HL-60 (cell line): ENCODE results near the gene RPRM.
"Not testable (repeated sequence)": the region's sequence is repeated elsewhere in the genome, so short reads cannot be mapped to it uniquely, and the experiment has no call there.

Experiments used
- DNase-seq, 2 experiments: peaks; one replicate each; pipeline ENCODE4 v3.0.0-alpha.2; 2010 to 2020; ENCODE audit warnings: low read depth in 1 of 2, low spot score in 1 of 2
- H3K27ac ChIP-seq: fragments of 250-450 bp; sonication (Bioruptor Pico); replicated peaks from 2 replicates; pipeline ENCODE4 v1.5.1; 2020; ENCODE audit warnings: mild to moderate bottlenecking, moderate library complexity
- H3K27me3 ChIP-seq: fragments of 250-450 bp; sonication (Bioruptor Pico); 2 replicates; pipeline ENCODE4 v1.5.1; 2021; ENCODE audit warnings: mild to moderate bottlenecking, moderate library complexity; ENCODE audit not compliant: insufficient read depth, poor library complexity, severe bottlenecking
- H3K4me3 ChIP-seq: replicated peaks from 2 replicates; pipeline ENCODE4 v1.5.1; 2011; ENCODE audit warnings: mild to moderate bottlenecking, control low read depth, low read length; ENCODE audit not compliant: insufficient read depth
- GABPA ChIP-seq: IDR thresholded peaks from 2 replicates; pipeline ENCODE4 v1.6.1; 2012; ENCODE audit warnings: low read depth
- POLR2AphosphoS5 ChIP-seq: IDR thresholded peaks from 2 replicates; pipeline ENCODE4 v1.6.1; 2012; ENCODE audit warnings: low read depth
- SPI1 ChIP-seq: IDR thresholded peaks from 2 replicates; pipeline ENCODE4 v1.6.1; 2012; ENCODE audit warnings: low read depth, mild to moderate bottlenecking, borderline replicate concordance
- TF ChIP-seq, protein P1 (sequence below): IDR thresholded peaks from 2 replicates; pipeline ENCODE4 v1.6.1; 2012; ENCODE audit warnings: low read depth; ENCODE audit not compliant: insufficient replicate concordance
- TF ChIP-seq, protein P2 (sequence below): IDR thresholded peaks from one replicate; pipeline ENCODE4 v1.5.1; 2011; ENCODE audit warnings: low read length, control low read depth, inconsistent platforms; ENCODE audit not compliant: insufficient read depth

The RPRM gene

DNA sequence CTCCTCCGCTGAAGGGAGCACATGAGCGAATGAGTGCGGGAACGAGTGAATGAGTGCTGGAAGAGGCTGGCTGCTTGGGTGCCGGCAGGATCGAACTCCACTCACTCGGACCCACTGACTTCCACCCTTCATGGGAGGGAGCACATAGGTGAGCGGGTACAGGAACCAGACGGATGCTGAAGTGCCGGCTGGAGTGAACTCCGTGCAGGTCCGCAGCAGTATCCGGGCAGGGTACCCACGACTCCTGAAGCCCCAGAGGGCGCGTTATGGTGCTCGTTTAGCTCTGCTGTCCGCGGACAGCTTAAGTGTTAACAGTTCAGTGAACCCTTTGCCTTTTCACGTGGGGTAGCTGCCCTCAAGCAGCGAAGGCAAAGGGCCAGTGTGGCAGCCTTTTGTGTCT lies 23.2 kb downstream of the RPRM start:
- DNase-seq, result no peak
- Histone ChIP-seq H3K27ac (no peak overlapping the region), H3K27me3 (no peaks in the 10 kb centered on the region), H3K4me3 (no peak overlapping the region)
- TF ChIP-seq SPI1 (no peak), GABPA (no peak), POLR2AphosphoS5 (no peak)
- TF ChIP-seq, protein P1, sequence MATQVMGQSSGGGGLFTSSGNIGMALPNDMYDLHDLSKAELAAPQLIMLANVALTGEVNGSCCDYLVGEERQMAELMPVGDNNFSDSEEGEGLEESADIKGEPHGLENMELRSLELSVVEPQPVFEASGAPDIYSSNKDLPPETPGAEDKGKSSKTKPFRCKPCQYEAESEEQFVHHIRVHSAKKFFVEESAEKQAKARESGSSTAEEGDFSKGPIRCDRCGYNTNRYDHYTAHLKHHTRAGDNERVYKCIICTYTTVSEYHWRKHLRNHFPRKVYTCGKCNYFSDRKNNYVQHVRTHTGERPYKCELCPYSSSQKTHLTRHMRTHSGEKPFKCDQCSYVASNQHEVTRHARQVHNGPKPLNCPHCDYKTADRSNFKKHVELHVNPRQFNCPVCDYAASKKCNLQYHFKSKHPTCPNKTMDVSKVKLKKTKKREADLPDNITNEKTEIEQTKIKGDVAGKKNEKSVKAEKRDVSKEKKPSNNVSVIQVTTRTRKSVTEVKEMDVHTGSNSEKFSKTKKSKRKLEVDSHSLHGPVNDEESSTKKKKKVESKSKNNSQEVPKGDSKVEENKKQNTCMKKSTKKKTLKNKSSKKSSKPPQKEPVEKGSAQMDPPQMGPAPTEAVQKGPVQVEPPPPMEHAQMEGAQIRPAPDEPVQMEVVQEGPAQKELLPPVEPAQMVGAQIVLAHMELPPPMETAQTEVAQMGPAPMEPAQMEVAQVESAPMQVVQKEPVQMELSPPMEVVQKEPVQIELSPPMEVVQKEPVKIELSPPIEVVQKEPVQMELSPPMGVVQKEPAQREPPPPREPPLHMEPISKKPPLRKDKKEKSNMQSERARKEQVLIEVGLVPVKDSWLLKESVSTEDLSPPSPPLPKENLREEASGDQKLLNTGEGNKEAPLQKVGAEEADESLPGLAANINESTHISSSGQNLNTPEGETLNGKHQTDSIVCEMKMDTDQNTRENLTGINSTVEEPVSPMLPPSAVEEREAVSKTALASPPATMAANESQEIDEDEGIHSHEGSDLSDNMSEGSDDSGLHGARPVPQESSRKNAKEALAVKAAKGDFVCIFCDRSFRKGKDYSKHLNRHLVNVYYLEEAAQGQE, result no peak
- TF ChIP-seq, protein P2, sequence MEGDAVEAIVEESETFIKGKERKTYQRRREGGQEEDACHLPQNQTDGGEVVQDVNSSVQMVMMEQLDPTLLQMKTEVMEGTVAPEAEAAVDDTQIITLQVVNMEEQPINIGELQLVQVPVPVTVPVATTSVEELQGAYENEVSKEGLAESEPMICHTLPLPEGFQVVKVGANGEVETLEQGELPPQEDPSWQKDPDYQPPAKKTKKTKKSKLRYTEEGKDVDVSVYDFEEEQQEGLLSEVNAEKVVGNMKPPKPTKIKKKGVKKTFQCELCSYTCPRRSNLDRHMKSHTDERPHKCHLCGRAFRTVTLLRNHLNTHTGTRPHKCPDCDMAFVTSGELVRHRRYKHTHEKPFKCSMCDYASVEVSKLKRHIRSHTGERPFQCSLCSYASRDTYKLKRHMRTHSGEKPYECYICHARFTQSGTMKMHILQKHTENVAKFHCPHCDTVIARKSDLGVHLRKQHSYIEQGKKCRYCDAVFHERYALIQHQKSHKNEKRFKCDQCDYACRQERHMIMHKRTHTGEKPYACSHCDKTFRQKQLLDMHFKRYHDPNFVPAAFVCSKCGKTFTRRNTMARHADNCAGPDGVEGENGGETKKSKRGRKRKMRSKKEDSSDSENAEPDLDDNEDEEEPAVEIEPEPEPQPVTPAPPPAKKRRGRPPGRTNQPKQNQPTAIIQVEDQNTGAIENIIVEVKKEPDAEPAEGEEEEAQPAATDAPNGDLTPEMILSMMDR, result no peak

DNA sequence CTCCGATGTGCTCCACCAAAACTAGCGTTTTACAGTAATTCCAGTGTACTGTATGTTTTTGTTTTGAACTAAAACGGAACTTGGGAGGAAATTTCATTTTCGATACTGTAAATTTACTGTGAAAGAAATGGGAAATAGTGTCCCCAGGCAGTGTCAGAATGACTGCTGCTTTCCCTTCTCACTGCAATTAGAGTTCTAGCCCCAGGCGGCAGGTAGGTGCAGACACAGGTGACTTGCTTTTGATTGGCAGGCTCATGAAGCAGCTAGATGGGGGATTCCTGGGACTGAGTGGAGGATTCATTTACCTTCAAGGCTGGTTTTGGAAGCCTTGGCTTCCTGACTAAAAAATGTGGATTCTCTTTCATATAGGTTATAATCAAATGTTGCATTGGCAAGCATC lies 27.0 kb downstream of the RPRM start:
- no peak overlapping the region for H3K27ac ChIP-seq
- no peaks in the 10 kb centered on the region for H3K27me3 ChIP-seq
- TF ChIP-seq GABPA (no peak), POLR2AphosphoS5 (no peak), SPI1 (no peak)
- TF ChIP-seq, protein P1, result no peak
- TF ChIP-seq, protein P2, result no peak
- DNase-seq, result no peak
- H3K4me3 ChIP-seq, result no peak overlapping the region

DNA sequence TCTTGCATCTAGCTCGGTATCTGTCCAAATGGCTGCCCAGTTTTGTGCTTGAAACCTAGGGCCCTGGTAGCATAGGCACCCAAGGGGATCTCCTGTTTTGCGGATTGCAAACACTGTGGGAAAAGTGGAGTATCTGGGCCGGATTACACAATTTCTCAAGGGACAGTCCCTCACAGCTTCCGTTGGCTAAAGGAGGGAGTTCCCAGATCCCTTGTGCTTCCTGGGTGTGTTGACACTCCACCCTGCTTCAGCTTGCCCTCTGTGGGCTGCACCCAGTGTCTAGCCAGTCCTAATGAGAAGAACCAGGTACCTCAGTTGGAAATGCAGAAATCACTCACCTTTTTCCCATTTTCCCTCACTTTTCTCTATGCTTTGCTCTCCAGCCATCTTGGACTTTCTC lies 35.5 kb downstream of the RPRM start:
- no peak for TF ChIP-seq POLR2AphosphoS5
- TF ChIP-seq GABPA, result no peak
- TF ChIP-seq, protein P2, result no peak
- TF ChIP-seq SPI1, result no peak
- TF ChIP-seq, protein P1, result no peak
- no peaks in the 10 kb centered on the region for H3K27me3 ChIP-seq
- no peak overlapping the region for H3K4me3 ChIP-seq
- no peak overlapping the region for H3K27ac ChIP-seq
- no peak for DNase-seq

DNA sequence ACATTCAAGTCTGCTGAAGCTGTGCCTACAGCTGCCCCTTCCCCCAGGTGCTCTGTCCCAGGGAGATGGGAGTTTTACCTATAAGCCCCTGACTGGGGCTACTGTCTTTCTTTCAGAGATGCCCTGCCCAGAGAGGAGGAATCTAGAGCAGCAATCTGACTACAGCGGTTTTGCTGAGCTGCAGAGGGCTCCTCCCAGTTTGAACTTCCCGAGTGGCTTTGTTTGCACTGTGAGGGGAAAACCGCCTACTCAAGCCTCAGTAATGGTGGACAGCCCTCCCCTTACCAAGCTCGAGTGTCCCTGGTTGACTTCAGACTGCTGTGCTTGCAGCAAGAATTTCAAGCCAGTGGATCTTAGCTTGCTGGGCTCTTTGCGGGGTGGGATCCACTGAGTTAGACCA lies 35.9 kb downstream of the RPRM start:
- H3K27ac ChIP-seq, DNase-seq, H3K27me3 ChIP-seq, H3K4me3 ChIP-seq: not testable (repeated sequence)

DNA sequence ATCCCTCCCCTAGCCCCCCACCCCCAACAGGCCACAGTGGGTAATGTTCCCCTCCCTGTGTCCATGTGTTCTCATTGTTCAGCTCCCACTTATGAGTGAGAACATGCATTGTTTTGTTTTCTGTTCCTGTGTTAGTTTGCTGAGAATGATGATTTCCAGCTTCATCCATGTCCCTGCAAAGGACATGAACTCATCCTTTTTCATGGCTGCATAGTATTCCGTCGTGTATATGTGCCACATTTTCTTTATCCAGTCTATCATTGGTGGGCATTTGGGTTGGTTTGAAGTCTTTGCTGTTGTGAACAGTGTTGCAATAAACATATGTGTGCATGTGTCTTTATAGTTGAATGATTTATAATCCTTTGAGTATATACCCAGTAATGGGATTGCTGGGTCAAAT lies 38.5 kb downstream of the RPRM start:
- not testable (repeated sequence) for H3K4me3 ChIP-seq, DNase-seq, H3K27me3 ChIP-seq

More for the DNA sequence above, 38.5 kb downstream of the RPRM start:
- not testable (repeated sequence) for H3K27ac ChIP-seq
